Peyer's patch (tissue), 4 donors: ENCODE results near the gene ADAT1. TPM values are rescaled to one million over a fixed set of nuclear protein-coding genes. Genes with fewer than 3 reads are reported as not detected.

Experiments used
- DNase-seq, 3 donors: peaks; one replicate each; pipeline ENCODE4 v3.0.0-alpha.2; 2017 to 2019
- H3K27ac ChIP-seq, 4 donors: fragments of 200-600 bp; sonication (generic); one replicate each; pipeline ENCODE4 v1.5.1; 2016 to 2019
- H3K27me3 ChIP-seq, 2 donors: fragments of 200-600 bp; sonication (generic); one replicate each; pipeline ENCODE4 v1.5.1; 2019
- H3K36me3 ChIP-seq, 3 donors: fragments of 200-600 bp; sonication (generic); one replicate each; pipeline ENCODE4 v1.5.1; 2016 to 2019
- H3K4me1 ChIP-seq, 4 donors: fragments of 200-600 bp; sonication (generic); one replicate each; pipeline ENCODE4 v1.5.1; 2016 to 2019
- H3K4me3 ChIP-seq, 4 donors: fragments of 200-600 bp; sonication (generic); 1 replicate in 3 of 4; 2 replicates in 1 of 4; pipeline ENCODE4 v1.5.1; 2016 to 2019; ENCODE audit warnings: mild to moderate bottlenecking in 1 of 4
- H3K9me3 ChIP-seq, 4 donors: fragments of 200-600 bp; sonication (generic); one replicate each; pipeline ENCODE4 v1.5.1; 2016 to 2019; ENCODE audit warnings: mild to moderate bottlenecking in 1 of 4
- POLR2A ChIP-seq, 2 donors: fragments of 450-650 bp; IDR thresholded peaks; one replicate each; pipeline ENCODE4 v1.5.1; 2017; ENCODE audit warnings: antibody characterized with exemption in 2 of 2, mild to moderate bottlenecking in 2 of 2, moderate library complexity in 2 of 2
- total RNA-seq, 4 donors: library from RNA; depleted of rRNA; stranded (reverse); fragments of >200 nt; gene quantifications; one replicate each; pipeline ENCODE4 v1.1.0, GENCODE V29; 2016
- TF ChIP-seq, protein P1 (sequence below), 6 experiments: fragments of 450-650 bp in 4 of 6; fragments of 200-600 bp in 2 of 6; sonication (generic) in 1 of 6; IDR thresholded peaks; one replicate each; pipeline ENCODE4 v1.5.1; 2017 to 2019; ENCODE audit warnings: antibody characterized with exemption in 6 of 6, mild to moderate bottlenecking in 3 of 6, moderate library complexity in 1 of 6

Gene ADAT1
- total RNA-seq, 4 donors from 2014 or later, result 39.2 to 74.1 (median 66.6) TPM

DNA sequence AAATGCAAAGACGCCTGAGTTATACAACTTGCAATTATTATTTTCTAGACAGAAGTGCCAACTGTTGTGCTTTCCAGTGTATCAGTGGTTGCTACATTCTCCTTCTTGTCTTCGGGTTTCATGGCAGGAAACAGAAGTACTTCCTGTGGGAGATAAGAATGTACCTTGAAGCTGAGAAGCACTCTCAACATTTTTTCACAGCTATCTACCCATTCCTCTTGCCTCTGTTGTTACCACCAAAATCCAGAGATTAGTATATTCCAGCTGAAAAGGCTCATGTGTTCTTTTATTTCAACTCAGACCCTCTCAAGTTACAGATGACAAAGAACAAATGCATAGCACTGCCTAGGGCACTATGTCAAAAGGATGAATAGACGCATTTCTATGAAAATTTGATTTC, 4.8 kb upstream of the ADAT1 start:
- Histone ChIP-seq H3K27ac (peak overlapping the region in 1 of 4 donors; percentile 42), H3K4me1 (no peaks in the 10 kb centered on the region), H3K4me3 (no peak overlapping the region), H3K36me3 (peaks cover 0 to 73% (median 0%) of the 10 kb centered on the region in 3 donors), H3K9me3 (no peaks in the 10 kb centered on the region), H3K27me3 (no peaks in the 10 kb centered on the region)
- no peak for DNase-seq
- TF ChIP-seq POLR2A (IDR thresholded peaks at IDR 0.05), result no peak
- TF ChIP-seq, protein P1, sequence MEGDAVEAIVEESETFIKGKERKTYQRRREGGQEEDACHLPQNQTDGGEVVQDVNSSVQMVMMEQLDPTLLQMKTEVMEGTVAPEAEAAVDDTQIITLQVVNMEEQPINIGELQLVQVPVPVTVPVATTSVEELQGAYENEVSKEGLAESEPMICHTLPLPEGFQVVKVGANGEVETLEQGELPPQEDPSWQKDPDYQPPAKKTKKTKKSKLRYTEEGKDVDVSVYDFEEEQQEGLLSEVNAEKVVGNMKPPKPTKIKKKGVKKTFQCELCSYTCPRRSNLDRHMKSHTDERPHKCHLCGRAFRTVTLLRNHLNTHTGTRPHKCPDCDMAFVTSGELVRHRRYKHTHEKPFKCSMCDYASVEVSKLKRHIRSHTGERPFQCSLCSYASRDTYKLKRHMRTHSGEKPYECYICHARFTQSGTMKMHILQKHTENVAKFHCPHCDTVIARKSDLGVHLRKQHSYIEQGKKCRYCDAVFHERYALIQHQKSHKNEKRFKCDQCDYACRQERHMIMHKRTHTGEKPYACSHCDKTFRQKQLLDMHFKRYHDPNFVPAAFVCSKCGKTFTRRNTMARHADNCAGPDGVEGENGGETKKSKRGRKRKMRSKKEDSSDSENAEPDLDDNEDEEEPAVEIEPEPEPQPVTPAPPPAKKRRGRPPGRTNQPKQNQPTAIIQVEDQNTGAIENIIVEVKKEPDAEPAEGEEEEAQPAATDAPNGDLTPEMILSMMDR (IDR thresholded peaks at IDR 0.05), result no peak

DNA sequence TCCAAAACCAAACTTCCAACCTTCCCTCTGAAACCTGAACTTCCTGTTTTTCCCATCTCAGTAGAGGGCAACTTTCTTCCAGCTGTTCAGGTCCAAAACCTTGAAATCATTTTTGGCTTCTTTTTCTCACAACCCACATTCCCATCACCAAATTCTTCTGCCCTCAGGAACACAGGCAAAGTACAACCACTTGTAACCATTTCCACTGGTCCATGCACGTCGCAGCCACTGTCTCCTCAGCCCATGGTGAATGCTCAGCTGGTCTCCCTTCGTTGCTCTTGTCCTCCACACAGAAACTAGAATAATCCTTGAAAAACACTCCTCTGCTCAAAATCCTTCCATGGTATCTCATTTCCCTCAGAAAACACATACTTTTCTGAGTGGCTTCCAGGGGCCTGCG, 3.7 kb upstream of the ADAT1 start:
- H3K36me3 ChIP-seq, result peaks cover 0 to 62% (median 0%) of the 10 kb centered on the region in 3 donors
- peaks cover 0 to 6% (median 5%) of the 10 kb centered on the region in 4 donors for H3K4me1 ChIP-seq
- H3K4me3 ChIP-seq, result no peak overlapping the region
- no peaks in the 10 kb centered on the region for H3K9me3 ChIP-seq
- DNase-seq, result no peak
- no peaks in the 10 kb centered on the region for H3K27me3 ChIP-seq
- no peak overlapping the region for H3K27ac ChIP-seq
- no peak for TF ChIP-seq POLR2A (IDR thresholded peaks at IDR 0.05)
- TF ChIP-seq, protein P1 (IDR thresholded peaks at IDR 0.05), result no peak

DNA sequence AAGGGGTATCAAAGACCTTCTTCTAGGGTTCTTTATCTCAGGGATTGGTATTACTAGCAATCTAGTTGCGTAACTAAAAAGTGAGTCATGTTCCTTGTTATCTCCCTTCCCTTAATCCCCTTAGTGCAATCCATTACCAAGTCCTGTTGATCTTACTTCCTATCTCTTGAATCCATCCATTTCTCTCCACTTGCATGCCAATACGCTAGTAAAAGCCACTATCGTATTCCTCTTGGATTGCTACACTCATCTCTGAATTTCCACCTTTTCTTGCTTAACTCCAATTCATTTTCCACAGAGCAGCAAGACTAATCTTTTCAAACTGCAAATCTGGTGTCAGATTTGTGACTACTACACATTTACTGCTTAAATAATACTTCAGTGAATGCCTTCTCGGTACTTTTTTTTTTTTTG, 1.8 kb upstream of the ADAT1 start:
- Histone ChIP-seq H3K9me3 (no peaks in the 10 kb centered on the region), H3K4me3 (no peak overlapping the region), H3K27me3 (no peaks in the 10 kb centered on the region), H3K4me1 (peaks cover 0 to 13% (median 5%) of the 10 kb centered on the region in 4 donors), H3K27ac (no peak overlapping the region), H3K36me3 (peaks cover 0 to 44% (median 0%) of the 10 kb centered on the region in 3 donors)
- DNase-seq, result no peak
- no peak for TF ChIP-seq POLR2A (IDR thresholded peaks at IDR 0.05)
- TF ChIP-seq, protein P1 (IDR thresholded peaks at IDR 0.05), result no peak

DNA sequence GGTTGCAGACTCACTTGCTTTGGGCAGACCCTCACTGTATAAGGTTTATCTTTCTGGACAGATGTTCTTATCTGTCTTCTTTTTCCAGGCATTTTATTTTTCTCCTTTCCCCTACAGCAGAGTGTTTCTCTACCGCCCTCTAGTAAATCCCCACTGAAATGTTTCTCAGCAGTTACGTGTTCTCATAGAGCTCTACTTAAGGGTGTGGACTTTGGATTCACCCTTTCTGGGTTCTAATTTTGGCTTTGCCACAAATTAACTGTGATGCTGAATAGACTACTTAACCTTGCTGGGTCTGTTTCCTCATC, 2.0 kb downstream of the ADAT1 start:
- DNase-seq, result no peak
- no peaks in the 10 kb centered on the region for H3K9me3 ChIP-seq
- no peak for TF ChIP-seq POLR2A (IDR thresholded peaks at IDR 0.05)
- TF ChIP-seq, protein P1 (IDR thresholded peaks at IDR 0.05), result peak in 3 of 6 experiments; percentile 19 to 51 (median 46)
- H3K27ac ChIP-seq, result peak overlapping the region in 1 of 4 donors; percentile 49
- no peaks in the 10 kb centered on the region for H3K27me3 ChIP-seq
- H3K4me1 ChIP-seq, result peaks cover 0 to 13% (median 5%) of the 10 kb centered on the region in 4 donors
- peaks cover 0 to 29% (median 0%) of the 10 kb centered on the region in 3 donors for H3K36me3 ChIP-seq
- H3K4me3 ChIP-seq, result no peak overlapping the region

DNA sequence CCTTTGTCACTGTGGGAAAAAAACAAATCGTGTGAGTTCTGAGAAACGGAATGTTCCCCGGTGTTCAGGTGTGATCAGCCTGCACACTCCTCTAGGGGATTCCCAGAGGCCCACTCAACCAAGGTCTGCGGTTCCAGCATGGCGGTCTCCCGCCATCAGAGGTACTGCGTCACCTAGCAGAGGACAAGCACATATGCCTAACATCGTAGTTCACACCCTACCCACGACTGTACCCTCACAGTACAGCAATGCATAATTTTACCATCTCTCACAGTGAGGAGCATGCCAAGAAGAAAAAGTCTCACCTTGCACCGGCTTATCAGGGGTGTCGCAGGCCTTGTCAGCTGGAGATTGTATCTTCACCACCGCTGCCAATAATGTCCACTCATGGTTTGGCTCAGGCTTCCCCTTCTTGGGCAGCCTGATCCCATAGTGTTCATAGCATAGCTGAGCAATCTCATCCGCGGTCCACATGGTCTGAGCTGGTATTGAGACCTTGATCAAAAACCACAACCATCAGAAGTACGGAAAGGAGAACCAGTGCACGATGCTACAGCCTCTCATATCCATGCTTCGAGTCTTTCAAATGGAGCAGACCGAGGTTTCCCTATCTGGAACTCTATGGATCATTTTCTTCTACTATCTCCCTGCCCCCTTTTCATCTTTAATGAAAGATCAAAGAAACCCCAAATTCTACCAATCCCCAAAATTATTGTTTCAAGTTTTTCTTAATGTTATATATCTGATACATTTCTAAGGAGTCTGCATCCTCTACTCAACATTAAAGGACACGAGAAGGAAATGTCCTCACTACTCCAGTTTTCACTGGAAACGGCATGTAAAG, 2.5 kb downstream of the ADAT1 start:
- peak in 2 of 3 donors; percentile 35 to 62 for DNase-seq
- no peak overlapping the region for H3K4me3 ChIP-seq

More for the DNA sequence above, 2.5 kb downstream of the ADAT1 start:
- peak overlapping the region in 1 of 4 donors; percentile 34 for H3K27ac ChIP-seq
- H3K4me1 ChIP-seq, result peaks cover 0 to 13% (median 5%) of the 10 kb centered on the region in 4 donors
- TF ChIP-seq, protein P1 (IDR thresholded peaks at IDR 0.05), result no peak
- TF ChIP-seq POLR2A (IDR thresholded peaks at IDR 0.05), result no peak
- peaks cover 0 to 23% (median 0%) of the 10 kb centered on the region in 3 donors for H3K36me3 ChIP-seq
- H3K9me3 ChIP-seq, result no peaks in the 10 kb centered on the region
- no peaks in the 10 kb centered on the region for H3K27me3 ChIP-seq
